Adrenal gland (tissue), 19 donors: ENCODE results near the gene TAL2. TPM values are rescaled to one million over a fixed set of nuclear protein-coding genes. Genes with fewer than 3 reads are reported as not detected.

Experiments
- DNase-seq, 7 donors: peaks; one replicate each; pipeline ENCODE4 v3.0.0-alpha.2; 2019 to 2020
- H3K27ac ChIP-seq, 5 donors: fragments of 200-600 bp; sonication (generic) in 4 of 5; 1 replicate in 3 of 5; 2 replicates in 2 of 5; pipeline versions ENCODE4 v1.5.1 to v1.8.0; 2016 to 2020; ENCODE audit warnings: mild to moderate bottlenecking in 1 of 5
- H3K27me3 ChIP-seq: fragments of 200-600 bp; 2 replicates; pipeline ENCODE4 v1.8.0; 2021
- H3K36me3 ChIP-seq, 2 donors: fragments of 200-600 bp; replicated peaks in 1 of 2; 1 replicate in 1 of 2; 2 replicates in 1 of 2; pipeline versions ENCODE4 v1.5.1 to v1.8.0; 2018 to 2022
- H3K4me1 ChIP-seq, 2 donors: fragments of 200-600 bp; replicated peaks in 1 of 2; 1 replicate in 1 of 2; 2 replicates in 1 of 2; pipeline versions ENCODE4 v1.5.1 to v1.8.0; 2018 to 2021
- H3K4me3 ChIP-seq, 4 donors: fragments of 200-600 bp; sonication (generic) in 3 of 4; one replicate each; pipeline ENCODE4 v1.5.1; 2016 to 2018
- H3K9me3 ChIP-seq, 3 donors: fragments of 200-600 bp; sonication (generic) in 1 of 3; replicated peaks in 1 of 3; 1 replicate in 2 of 3; 2 replicates in 1 of 3; pipeline versions ENCODE4 v1.5.1 to v1.8.0; 2016 to 2021
- POLR2A ChIP-seq, 2 donors: fragments of 450-650 bp; IDR thresholded peaks; one replicate each; pipeline ENCODE4 v1.6.1; 2017; ENCODE audit warnings: antibody characterized with exemption in 2 of 2, mild to moderate bottlenecking in 2 of 2, moderate library complexity in 1 of 2
- WGBS, 4 donors: extraction: QIAGEN DNeasy Blood & Tissue Kit in 2 of 4; methylation state at CpG; one replicate each; pipeline versions ENCODE4 v1.1.5 to v1.1.7; 2013 to 2017; 5-methylcytosine and 5-hydroxymethylcytosine counted together
- intact Hi-C, 2 donors: fragments of 100-400 bp; cut with DNase I; formaldehyde crosslinking; loops; one replicate each; pipeline versions ENCODE4 v1.14.1 to v1.15.0; 2022 to 2023
- long read RNA-seq, 10 donors: library from polyadenylated mRNA in 3 of 10; unstranded in 2 of 10; stranded (forward) in 1 of 10; transcript quantifications; one replicate each; pipeline ENCODE4 v2.0.0 and lab custom pipeline, GENCODE V29; 2021 to 2026
- polyA plus RNA-seq, 3 donors: library from polyadenylated mRNA; stranded (reverse); fragments of 200-250 nt in 2 of 3; fragments of 350-450 nt in 1 of 3; fragmentation: Illumina TruSeq in 1 of 3; extraction: RNeasy Lipid Tissue Mini Kit (QIAGEN cat#74804) in 1 of 3; gene quantifications; one replicate each; pipeline ENCODE4 v1.2.3, GENCODE V29; 2013 to 2014
- total RNA-seq, 9 donors: library from RNA; depleted of rRNA in 4 of 9; stranded (reverse); fragments of >200 nt in 4 of 9; fragments of 120-200 nt in 1 of 9; fragmentation: NEBNext Ultra II Directional in 1 of 9; extraction: Animal tissue kit (Norgen Biotek cat#: 25700) in 1 of 9; gene quantifications; one replicate each; pipeline versions ENCODE4 v1.1.0 to v1.2.4, GENCODE V29; 2013 to 2023
- TF ChIP-seq, protein P1 (sequence below), 6 experiments: fragments of 450-650 bp in 4 of 6; fragments of 200-600 bp in 2 of 6; sonication (generic) in 1 of 6; IDR thresholded peaks; 1 replicate in 5 of 6; 2 replicates in 1 of 6; pipeline versions ENCODE4 v1.5.1 to v1.8.0; 2016 to 2021; ENCODE audit warnings: antibody characterized with exemption in 6 of 6, mild to moderate bottlenecking in 2 of 6, moderate library complexity in 1 of 6
- donor health status: healthy with polysubstance abuse.
- donor health status: Bipolar disorder and iron deficiency.
- donor health status: DM: yes; HTN: yes; CAD: no.
- donor health status: DM: no; HTN: no; CAD: no.
- donor health status: DM: no; HTN: no; CAD: no.
- donor health status: DM: yes; HTN: yes; CAD: no.

TAL2 gene
- total RNA-seq (under 1 TPM in 1 of 9 donors, not detected in 8; 0.39 TPM), polyA plus RNA-seq (1 to 10 TPM in 1 of 3 donors, not detected in 2; 1.7 TPM)
- long read RNA-seq, donor 1: 0 reads
- long read RNA-seq, donor 2: 0 reads
- long read RNA-seq, donor 3: 0 reads
- long read RNA-seq, donor 4: 0 reads
- long read RNA-seq, donor 5: 0 reads
- long read RNA-seq, donor 6: 0 reads
- long read RNA-seq, donor 7: 0 reads
- long read RNA-seq, donor 8: 0 reads
- long read RNA-seq, donor 9: 0 reads
- long read RNA-seq, donor 10: 0 reads

DNA sequence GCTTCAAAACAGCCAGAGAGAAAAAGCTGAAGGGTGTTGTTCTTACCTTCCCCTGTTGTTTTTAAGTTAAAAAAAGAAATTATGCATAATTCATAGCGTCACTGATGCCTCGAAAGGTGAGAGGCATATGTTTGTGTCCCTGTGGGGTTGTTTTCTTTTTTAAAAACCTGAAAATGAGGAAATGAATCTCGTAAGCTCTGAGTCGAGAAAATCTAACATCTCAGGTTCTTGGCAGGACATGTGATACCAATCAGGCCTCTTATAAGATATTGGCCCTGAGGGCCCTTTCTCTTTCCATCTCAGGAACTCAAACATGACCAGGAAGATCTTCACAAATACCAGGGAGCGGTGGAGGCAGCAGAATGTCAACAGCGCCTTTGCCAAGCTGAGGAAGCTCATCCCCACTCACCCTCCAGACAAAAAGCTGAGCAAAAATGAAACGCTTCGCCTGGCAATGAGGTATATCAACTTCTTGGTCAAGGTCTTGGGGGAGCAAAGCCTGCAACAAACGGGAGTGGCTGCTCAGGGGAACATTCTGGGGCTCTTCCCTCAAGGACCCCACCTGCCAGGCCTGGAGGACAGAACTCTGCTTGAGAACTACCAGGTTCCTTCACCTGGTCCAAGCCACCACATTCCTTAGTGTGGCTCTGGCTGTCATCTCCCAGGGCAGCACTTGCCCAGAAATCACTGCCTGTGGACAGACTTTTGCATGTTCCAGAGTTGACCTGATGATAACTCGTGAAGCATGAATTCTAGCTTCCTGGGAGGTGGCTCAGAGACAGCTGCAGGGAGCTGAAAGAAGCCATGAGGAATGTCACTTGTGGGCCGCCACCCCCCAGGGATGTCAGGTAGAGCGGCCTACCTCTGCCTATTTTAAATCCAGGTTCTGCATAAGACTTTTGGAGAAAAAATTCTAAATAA lies at the start of gene TAL2:
TAL2 (plus strand) TSS at position 274 of the 921 bp plus-strand sequence; CDS start at position 314, 40 bp downstream.
- Histone ChIP-seq H3K4me1 (no peaks in the 10 kb centered on the region), H3K4me3 (no peak within 1 kb of the TSS), H3K27me3 (no peaks in the 10 kb centered on the region), H3K36me3 (no peaks in the 10 kb centered on the region), H3K27ac (no peak within 1 kb of the TSS), H3K9me3 (no peaks in the 10 kb centered on the region)
- WGBS, 4 donors: 85 to 91% (median 88%) methylated on average over 10 to 12 of the region's 12 CpGs
- DNase-seq: no peak
- intact Hi-C loops: no loop called here
- TF ChIP-seq, protein P1, sequence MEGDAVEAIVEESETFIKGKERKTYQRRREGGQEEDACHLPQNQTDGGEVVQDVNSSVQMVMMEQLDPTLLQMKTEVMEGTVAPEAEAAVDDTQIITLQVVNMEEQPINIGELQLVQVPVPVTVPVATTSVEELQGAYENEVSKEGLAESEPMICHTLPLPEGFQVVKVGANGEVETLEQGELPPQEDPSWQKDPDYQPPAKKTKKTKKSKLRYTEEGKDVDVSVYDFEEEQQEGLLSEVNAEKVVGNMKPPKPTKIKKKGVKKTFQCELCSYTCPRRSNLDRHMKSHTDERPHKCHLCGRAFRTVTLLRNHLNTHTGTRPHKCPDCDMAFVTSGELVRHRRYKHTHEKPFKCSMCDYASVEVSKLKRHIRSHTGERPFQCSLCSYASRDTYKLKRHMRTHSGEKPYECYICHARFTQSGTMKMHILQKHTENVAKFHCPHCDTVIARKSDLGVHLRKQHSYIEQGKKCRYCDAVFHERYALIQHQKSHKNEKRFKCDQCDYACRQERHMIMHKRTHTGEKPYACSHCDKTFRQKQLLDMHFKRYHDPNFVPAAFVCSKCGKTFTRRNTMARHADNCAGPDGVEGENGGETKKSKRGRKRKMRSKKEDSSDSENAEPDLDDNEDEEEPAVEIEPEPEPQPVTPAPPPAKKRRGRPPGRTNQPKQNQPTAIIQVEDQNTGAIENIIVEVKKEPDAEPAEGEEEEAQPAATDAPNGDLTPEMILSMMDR (IDR thresholded peaks at IDR 0.05): no peak
- no peak for TF ChIP-seq POLR2A (IDR thresholded peaks at IDR 0.05)

DNA sequence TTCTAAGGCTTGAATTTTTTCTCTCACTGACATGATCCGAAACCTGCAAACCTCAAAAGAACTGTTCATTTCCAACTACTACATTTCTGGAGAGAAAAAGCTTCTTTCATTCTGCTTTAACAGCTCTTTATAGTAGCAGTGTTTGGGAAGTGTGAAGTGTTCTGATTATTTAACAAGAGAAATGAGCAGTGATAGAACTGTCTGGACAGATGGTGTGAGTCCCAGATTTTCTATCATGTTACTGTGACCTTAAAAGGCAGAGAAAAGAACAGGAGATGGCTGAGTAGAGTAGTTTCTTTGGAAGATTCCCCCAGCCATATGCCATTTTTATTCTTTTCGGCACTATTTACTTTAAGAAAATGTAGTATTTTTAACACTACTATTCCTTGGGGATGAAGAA lies 41.3 kb upstream of the TAL2 start:
- intact Hi-C loops: no loop called here
- 90 to 97% (median 96%) methylated on average over 2 of the region's 2 CpGs for WGBS, 4 donors

DNA sequence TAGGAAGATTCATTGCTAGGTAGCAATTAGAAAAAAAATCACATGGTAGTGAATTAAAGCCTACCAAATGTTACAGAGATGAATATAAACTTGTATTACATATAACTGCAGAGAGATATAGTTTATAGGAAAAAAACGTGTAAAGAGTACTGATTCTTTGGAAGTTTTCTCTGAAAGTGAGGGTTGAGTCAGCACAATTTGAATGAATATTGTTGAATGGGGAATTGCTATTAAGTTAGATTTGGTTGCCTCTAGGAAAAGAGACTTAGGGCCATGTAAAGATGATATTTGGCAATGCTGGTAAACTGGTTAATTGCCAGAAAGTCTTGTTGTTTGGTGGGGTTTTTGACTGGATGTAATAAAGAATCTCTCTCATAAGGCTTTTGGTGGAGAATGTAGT lies 37.2 kb upstream of the TAL2 start:
- Histone ChIP-seq H3K4me1 (no peaks in the 10 kb centered on the region), H3K4me3 (no peak overlapping the region), H3K9me3 (no peaks in the 10 kb centered on the region), H3K36me3 (no peaks in the 10 kb centered on the region), H3K27me3 (no peaks in the 10 kb centered on the region), H3K27ac (no peak overlapping the region)
- 79 to 90% (median 81%) methylated on average over 1 of the region's 1 CpG for WGBS, 4 donors
- no peak for TF ChIP-seq POLR2A (IDR thresholded peaks at IDR 0.05)
- TF ChIP-seq, protein P1 (IDR thresholded peaks at IDR 0.05): no peak
- intact Hi-C loops: no loop called here
- DNase-seq: no peak

More for the DNA sequence above, 41.3 kb upstream of the TAL2 start:
- H3K9me3 ChIP-seq: no peaks in the 10 kb centered on the region
- no peak overlapping the region for H3K4me3 ChIP-seq
- TF ChIP-seq POLR2A (IDR thresholded peaks at IDR 0.05): no peak
- TF ChIP-seq, protein P1 (IDR thresholded peaks at IDR 0.05): no peak
- no peak overlapping the region for H3K27ac ChIP-seq
- H3K27me3 ChIP-seq: no peaks in the 10 kb centered on the region
- no peaks in the 10 kb centered on the region for H3K36me3 ChIP-seq
- no peak for DNase-seq
- H3K4me1 ChIP-seq: no peaks in the 10 kb centered on the region

DNA sequence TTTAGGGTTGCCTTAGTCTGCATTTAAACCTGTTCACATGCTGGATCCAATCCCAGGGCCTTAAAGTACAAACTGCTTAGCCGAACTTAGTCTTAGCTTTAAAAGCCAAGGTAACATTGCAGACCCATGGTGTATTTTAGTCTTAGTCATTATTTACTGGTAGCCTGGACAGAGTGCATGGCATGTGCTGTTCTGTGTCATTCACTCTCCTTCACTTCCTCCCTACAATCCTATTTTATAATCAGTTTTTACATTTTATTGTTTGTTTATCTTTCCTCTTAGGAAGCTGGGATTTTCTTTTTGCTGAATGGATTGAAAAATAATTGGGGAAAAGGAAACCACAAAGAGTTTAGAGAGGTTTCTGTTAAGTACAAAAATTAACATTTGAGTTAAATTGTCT lies 29.4 kb upstream of the TAL2 start:
- intact Hi-C loops: no loop called here

More for the DNA sequence above, 29.4 kb upstream of the TAL2 start:
- no peaks in the 10 kb centered on the region for H3K4me1 ChIP-seq
- no peak overlapping the region for H3K4me3 ChIP-seq
- no peaks in the 10 kb centered on the region for H3K36me3 ChIP-seq
- no peaks in the 10 kb centered on the region for H3K9me3 ChIP-seq
- TF ChIP-seq, protein P1 (IDR thresholded peaks at IDR 0.05): no peak
- TF ChIP-seq POLR2A (IDR thresholded peaks at IDR 0.05): no peak
- no peak overlapping the region for H3K27ac ChIP-seq
- no peaks in the 10 kb centered on the region for H3K27me3 ChIP-seq
- DNase-seq: no peak
- WGBS, 4 donors: 95 to 100% (median 97%) methylated on average over 1 of the region's 1 CpG
